Measurements from ENCODE around the gene UGT1A10. TPM values are rescaled to one million over a fixed set of nuclear protein-coding genes. Genes with fewer than 3 reads are reported as not detected.
"Not testable (repeated sequence)": the region's sequence is repeated elsewhere in the genome, so short reads cannot be mapped to it uniquely, and the experiment has no call there.

Gene UGT1A10
- total RNA-seq, 1 donor from 2014 or later: not detected

GRCh38 chr2:233736868-233737653 lies 100.8 kb downstream of the UGT1A10 start:
- intact Hi-C loops (cut with micrococcal nuclease): not testable (repeated sequence)

DNA sequence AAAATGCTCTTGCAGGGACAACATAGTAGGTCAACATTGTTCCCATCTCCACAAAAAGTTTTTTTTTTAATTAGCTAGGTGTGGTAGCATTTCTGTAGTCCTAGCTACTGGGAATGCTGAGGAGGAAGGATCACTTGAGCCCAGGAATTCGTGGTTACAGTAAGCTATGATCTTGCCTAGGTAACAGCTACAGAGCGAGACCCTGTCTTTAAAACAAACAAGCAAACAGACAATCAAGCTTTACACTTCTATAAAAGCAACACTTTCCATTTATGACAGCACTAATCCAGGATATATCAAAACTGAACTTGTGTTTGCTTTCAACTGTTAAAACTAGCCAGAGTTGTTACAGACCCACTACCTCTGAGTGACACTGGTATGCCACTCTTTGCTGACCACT lies 104.6 kb downstream of the UGT1A10 start:
- intact Hi-C loops (cut with micrococcal nuclease): no loop called here

- intact Hi-C loops (cut with micrococcal nuclease): no loop called here
Measured at GRCh38 chr2:233743464-233744259, 107.4 kb downstream of the UGT1A10 start.

- intact Hi-C loops (cut with micrococcal nuclease): no loop called here
Measured at GRCh38 chr2:233745073-233745755, 109.0 kb downstream of the UGT1A10 start.

- intact Hi-C loops (cut with micrococcal nuclease): not testable (repeated sequence)
Measured at GRCh38 chr2:233745838-233746237, 109.6 kb downstream of the UGT1A10 start.

GRCh38 chr2:233746475-233747282 lies 110.4 kb downstream of the UGT1A10 start:
- intact Hi-C loops (cut with micrococcal nuclease): no loop called here

DNA sequence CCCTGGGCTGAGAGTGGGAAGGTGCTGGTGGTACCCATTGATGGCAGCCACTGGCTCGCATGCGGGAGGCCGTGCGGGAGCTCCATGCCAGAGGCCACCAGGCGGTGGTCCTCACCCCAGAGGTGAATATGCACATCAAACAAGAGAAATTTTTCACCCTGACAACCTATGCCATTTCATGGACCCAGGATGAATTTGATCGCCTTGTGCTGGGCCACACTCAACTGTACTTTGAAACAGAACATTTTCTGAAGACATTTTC lies 111.0 kb downstream of the UGT1A10 start:
- intact Hi-C loops (cut with micrococcal nuclease): no loop called here

DNA sequence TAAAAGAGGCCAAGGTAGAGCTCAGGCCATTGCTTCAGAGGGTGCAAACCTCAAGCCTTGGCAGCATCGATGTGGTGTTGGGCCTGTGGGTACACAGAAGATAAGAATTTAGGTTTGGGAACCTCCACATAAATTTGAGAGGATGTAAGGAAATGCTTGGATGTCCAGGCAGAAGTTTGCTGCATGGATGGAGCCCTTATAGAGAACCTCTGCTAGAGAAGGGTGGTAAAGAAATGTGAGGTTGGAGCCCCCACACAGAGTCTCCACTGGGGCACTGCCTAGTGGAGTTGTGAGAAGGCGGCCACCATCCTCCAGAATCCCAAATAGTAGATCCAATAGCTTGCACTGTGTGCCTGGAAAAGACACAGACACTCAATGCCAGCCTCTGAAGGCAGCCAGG lies 114.4 kb downstream of the UGT1A10 start:
- intact Hi-C loops (cut with micrococcal nuclease): not testable (repeated sequence)

- intact Hi-C loops (cut with micrococcal nuclease): not testable (repeated sequence)
Measured at GRCh38 chr2:233751212-233752009, 115.2 kb downstream of the UGT1A10 start.

GRCh38 chr2:233754872-233755611 lies 118.8 kb downstream of the UGT1A10 start:
- intact Hi-C loops (cut with micrococcal nuclease): no loop called here

DNA sequence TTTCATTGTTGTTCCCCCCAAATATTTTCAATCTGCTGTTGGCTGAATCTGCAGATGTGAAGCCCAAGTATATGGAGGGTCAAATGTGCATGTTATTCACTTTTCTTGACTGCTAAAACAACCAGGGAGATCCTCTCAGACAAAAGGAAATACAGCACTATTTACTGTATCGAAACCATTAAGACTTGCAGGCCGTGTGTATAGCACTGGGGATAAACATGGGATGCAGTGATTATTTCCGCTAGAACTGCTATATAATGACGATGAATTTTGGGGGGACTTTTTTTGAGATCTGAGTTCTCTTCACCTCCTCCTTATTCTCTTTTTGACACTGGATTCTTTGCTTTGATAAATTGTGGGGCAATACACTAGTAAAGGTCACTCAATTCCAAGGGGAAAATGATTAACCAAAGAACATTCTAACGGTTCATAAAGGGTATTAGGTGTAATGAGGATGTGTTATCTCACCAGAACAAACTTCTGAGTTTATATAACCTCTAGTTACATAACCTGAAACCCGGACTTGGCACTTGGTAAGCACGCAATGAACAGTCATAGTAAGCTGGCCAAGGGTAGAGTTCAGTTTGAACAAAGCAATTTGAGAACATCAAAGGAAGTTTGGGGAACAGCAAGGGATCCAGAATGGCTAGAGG lies 120.3 kb downstream of the UGT1A10 start:
- intact Hi-C loops (cut with micrococcal nuclease): no loop called here

GRCh38 chr2:233758141-233758540 lies 121.9 kb downstream of the UGT1A10 start:
- intact Hi-C loops (cut with micrococcal nuclease): no loop called here

DNA sequence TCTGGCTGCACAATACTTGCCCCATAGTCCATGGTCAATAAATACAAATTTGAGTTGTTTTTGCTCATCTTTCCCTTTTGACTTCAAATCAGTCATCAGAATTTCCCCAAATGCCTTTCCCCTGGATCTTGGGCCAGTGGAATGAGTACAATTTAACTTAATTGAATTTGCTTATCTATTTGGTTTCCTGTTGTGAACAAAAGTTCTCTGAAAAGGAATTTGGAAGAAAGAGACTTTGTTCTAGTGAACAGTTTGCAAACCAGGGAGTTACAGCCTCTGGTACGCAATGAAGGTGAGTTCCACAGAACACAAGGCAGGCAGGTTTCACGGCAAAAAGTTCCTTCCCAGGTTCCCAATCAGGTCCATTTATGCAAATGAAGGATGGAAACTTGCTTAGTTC lies 122.6 kb downstream of the UGT1A10 start:
- intact Hi-C loops (cut with micrococcal nuclease): no loop called here

- intact Hi-C loops (cut with micrococcal nuclease): no loop called here
Measured at GRCh38 chr2:233760043-233760442, 123.8 kb downstream of the UGT1A10 start, which contains the start of gene UGT1A1. UGT1A1 (plus strand) TSS chr2:233760270; CDS start chr2:233760288, 18 bp downstream.

DNA sequence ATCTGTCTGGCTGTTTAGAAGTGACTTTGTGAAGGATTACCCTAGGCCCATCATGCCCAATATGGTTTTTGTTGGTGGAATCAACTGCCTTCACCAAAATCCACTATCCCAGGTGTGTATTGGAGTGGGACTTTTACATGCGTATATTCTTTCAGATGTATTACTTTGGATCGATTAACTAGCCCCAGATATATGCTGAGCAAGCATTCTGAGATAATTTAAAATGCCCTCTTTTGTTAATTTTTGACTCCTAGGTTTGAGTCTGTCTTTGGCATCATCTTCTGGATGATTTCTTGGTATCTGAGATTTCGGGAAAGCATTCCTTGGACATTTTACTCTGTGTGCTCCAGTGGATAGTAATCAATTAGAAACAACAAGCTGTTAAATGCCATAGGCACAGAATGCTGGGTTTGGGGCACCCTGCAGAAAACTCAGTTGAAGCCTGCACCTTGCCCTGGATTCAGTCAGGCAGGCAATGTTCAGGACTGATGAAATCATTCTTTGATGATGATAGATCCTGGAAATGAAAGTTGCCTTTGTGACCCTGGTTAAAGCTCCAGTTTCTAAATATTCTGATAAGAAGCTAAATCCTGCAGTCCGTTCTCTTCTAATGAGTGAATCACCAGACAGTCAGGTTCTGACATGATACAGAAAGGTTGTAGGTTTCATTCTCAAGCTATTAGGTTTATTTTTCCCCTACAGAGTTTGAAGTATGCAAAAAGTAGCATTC lies 125.0 kb downstream of the UGT1A10 start:
- intact Hi-C loops (cut with micrococcal nuclease): no loop called here

GRCh38 chr2:233764264-233764663 lies 128.0 kb downstream of the UGT1A10 start:
- intact Hi-C loops (cut with micrococcal nuclease): no loop called here

GRCh38 chr2:233764761-233765160 lies 128.5 kb downstream of the UGT1A10 start:
- intact Hi-C loops (cut with micrococcal nuclease): no loop called here

DNA sequence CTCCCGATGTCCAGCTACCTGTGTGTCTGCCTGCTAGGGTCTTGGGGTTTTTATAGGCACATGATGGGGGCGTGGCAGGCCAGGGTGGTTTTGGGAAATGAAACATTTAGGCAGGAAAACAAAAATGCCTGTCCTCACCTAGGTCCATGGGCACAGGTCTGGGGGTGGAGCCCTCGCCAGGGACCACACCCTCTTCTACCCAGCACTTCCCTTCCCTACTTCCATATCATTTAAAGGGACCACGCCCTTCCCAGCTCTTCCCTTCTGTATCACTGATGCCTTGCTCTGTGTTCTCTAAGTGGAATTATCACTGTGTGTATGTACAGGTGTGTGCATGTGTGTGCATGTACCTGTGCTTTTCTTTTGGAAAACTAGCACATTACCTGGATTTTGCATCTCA lies 130.2 kb downstream of the UGT1A10 start:
- intact Hi-C loops (cut with micrococcal nuclease): no loop called here

- intact Hi-C loops (cut with micrococcal nuclease): no loop called here
Measured at GRCh38 chr2:233768076-233768475, 131.8 kb downstream of the UGT1A10 start.

Data from T-helper 2 cell treated with Interferon-gamma antibody and Interleukin-4, amounts not matched to agents 100 ng/mL and 5 ng/mL, for 36 hours (primary cell).